SJSA1 (cell line): ENCODE data around the gene LPP. TPM values are rescaled to one million over a fixed set of nuclear protein-coding genes. Genes with fewer than 3 reads are reported as not detected.

Experiments used
- DNase-seq, 2 experiments: peaks; one replicate each; pipeline ENCODE4 v3.0.0-alpha.2; 2015 to 2020; ENCODE audit warnings: low spot score in 2 of 2, low read depth in 1 of 2
- H3K27ac ChIP-seq: fragments of 250-450 bp; sonication (Bioruptor Pico); 2 replicates; pipeline ENCODE4 v1.5.1; 2020; ENCODE audit warnings: mild to moderate bottlenecking, moderate library complexity
- H3K27me3 ChIP-seq: fragments of 250-450 bp; sonication (Bioruptor Pico); replicated peaks from 2 replicates; pipeline ENCODE4 v1.5.1; 2020; ENCODE audit warnings: mild to moderate bottlenecking, moderate library complexity
- H3K36me3 ChIP-seq: fragments of 250-450 bp; sonication (Bioruptor Pico); 2 replicates; pipeline ENCODE4 v1.5.1; 2020; ENCODE audit warnings: mild to moderate bottlenecking
- H3K4me1 ChIP-seq: fragments of 250-450 bp; sonication (Bioruptor Pico); replicated peaks from 2 replicates; pipeline ENCODE4 v1.6.1; 2021; ENCODE audit warnings: mild to moderate bottlenecking
- H3K4me3 ChIP-seq: fragments of 250-450 bp; sonication (Bioruptor Pico); 2 replicates; pipeline ENCODE4 v1.5.1; 2020; ENCODE audit warnings: mild to moderate bottlenecking
- H3K9me3 ChIP-seq: fragments of 250-450 bp; sonication (Bioruptor Pico); replicated peaks from 2 replicates; pipeline ENCODE4 v1.5.1; 2020; ENCODE audit warnings: mild to moderate bottlenecking
- total RNA-seq: library from RNA; depleted of rRNA; stranded (reverse); fragments of >200 nt; shearing (Covaris generic); gene quantifications from 2 replicates; pipeline ENCODE4 v1.2.3, GENCODE V29; 2014

The LPP gene
- total RNA-seq, 1 experiment from 2014 or later: 132 TPM

DNA sequence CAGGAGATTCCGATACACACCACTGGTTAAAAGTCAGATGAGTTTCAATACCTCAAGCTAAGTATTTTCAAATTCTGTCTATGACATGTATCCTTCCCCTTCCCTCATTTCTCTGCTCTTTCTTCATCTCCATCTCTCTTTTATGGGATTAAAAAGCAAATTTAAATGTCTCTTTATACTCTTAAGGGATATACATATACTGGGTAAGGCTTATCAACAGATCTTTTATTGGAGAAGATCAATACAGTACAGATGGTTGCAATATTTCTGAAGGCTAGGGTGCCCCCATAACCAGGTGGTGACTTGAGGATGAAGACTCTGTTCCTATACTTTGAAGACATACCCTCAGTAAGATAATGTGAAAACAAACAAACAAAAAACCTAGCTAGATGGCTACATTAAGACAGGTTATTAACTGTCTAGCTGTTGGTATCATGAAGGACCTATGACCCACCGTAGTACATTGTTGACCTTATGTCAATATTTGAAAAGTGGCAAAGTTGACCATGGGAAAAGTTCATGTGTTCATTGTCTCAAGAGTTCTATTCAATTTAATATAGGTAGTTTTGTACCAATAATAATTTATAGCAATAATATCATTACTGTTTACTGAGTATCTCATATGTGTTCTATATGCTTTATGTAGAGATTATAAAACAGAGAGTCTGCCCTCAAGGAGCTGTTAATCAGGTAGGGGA lies 319.8 kb downstream of the LPP start:
- Histone ChIP-seq H3K4me1 (peaks cover 40% of the 10 kb centered on the region), H3K36me3 (peaks cover 7% of the 10 kb centered on the region)

GRCh38 chr3:188476935-188477334 lies 323.0 kb downstream of the LPP start:
- no peak for DNase-seq
- H3K9me3 ChIP-seq: no peaks in the 10 kb centered on the region
- no peaks in the 10 kb centered on the region for H3K27me3 ChIP-seq
- H3K27ac ChIP-seq: no peak overlapping the region
- H3K4me1 ChIP-seq: peaks cover 23% of the 10 kb centered on the region
- H3K4me3 ChIP-seq: no peak overlapping the region
- H3K36me3 ChIP-seq: no peaks in the 10 kb centered on the region

More for the DNA sequence above, 319.8 kb downstream of the LPP start:
- DNase-seq: no peak
- Histone ChIP-seq H3K27ac (no peak overlapping the region), H3K9me3 (no peaks in the 10 kb centered on the region), H3K4me3 (no peak overlapping the region), H3K27me3 (no peaks in the 10 kb centered on the region)

DNA sequence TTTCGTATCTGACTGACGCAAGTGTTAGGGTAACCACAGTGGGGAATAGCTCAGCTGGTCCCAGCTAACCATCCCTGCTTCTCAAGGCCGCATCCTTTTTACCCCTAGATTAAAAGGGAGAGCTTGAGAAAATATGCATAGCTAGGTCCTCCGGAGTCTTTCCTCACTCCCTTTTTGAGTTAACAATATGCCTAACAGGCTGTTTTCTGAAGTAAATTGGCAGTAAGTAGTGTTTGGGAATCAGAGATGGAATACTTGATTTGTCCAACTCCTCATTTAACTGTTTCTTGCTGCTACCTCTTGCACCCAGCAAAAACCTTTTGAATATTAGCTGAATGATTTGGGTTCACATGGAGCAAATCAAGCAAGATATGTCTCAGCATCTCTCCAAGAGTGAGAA lies 326.1 kb downstream of the LPP start:
- DNase-seq: no peak
- Histone ChIP-seq H3K4me1 (peaks cover 16% of the 10 kb centered on the region), H3K36me3 (peaks cover 16% of the 10 kb centered on the region), H3K27ac (no peak overlapping the region), H3K27me3 (no peaks in the 10 kb centered on the region), H3K4me3 (no peak overlapping the region), H3K9me3 (no peaks in the 10 kb centered on the region)

DNA sequence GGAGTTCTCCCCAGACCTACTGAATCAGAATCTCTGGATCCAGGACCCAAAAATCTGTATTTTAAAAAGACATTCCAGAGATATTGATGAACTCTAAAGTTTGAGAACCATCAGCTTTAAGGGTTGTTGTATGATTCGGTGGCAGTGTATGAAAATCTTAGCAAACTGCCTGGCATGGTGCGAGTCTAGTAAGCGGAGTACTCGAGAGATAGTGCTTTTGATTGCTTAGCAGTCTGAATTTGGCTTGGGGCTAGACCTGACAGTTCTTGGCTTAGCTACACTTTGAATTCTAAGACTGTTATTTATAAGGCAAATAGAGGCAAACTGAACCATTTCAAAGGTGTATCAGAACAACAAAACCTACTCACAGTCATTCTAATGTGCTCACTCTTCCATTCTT lies 329.0 kb downstream of the LPP start:
- Histone ChIP-seq H3K27me3 (no peaks in the 10 kb centered on the region), H3K36me3 (peaks cover 35% of the 10 kb centered on the region), H3K27ac (no peak overlapping the region), H3K9me3 (no peaks in the 10 kb centered on the region), H3K4me3 (no peak overlapping the region), H3K4me1 (peaks cover 30% of the 10 kb centered on the region)
- DNase-seq: no peak

DNA sequence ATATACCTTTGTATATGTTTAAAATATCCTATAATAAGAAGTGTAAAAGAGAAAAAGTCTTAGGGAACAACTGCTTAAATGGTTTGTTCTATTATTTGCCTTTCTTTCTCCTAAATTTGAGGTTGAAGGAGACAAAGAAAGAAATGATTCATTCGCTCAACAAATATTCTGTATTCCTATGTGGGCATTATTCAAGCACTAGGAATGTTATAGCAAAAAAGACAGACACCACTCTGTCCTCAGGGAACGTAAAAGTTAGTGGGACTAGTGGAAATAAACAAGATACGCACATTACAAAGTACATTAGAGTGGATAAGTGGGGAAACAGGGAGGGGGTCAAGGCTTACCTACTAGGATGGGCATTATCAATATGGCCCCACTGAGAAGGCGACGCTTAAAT lies 332.2 kb downstream of the LPP start:
- Histone ChIP-seq H3K27me3 (no peaks in the 10 kb centered on the region), H3K4me1 (peaks cover 44% of the 10 kb centered on the region), H3K9me3 (no peaks in the 10 kb centered on the region), H3K36me3 (peaks cover 42% of the 10 kb centered on the region), H3K4me3 (no peak overlapping the region), H3K27ac (peak overlapping the region; percentile 27; the same call in 1 of the 2 replicates)
- DNase-seq: peak in 1 of 2 experiments; percentile 68

DNA sequence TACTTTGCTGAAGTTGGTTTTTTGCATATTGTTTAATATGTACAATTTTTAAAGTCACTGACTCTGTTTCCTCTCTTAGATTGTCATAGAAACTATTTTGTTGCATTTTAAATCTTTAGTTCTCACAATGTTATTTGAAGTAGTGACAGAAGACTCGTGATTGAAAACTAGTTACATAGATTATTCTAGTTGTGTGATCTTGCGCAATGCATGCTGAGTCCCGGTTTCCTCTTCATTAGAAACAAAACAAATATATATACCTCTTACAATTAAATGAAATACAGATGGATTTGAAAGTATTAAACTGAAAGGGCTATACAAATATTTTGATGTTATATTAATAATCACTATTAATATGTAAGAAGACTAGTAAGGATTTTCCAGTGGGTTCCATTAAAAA lies 333.0 kb downstream of the LPP start:
- no peak for DNase-seq
- H3K4me3 ChIP-seq: no peak overlapping the region
- peaks cover 50% of the 10 kb centered on the region for H3K36me3 ChIP-seq
- peaks cover 50% of the 10 kb centered on the region for H3K4me1 ChIP-seq
- H3K27me3 ChIP-seq: no peaks in the 10 kb centered on the region
- no peak overlapping the region for H3K27ac ChIP-seq
- no peaks in the 10 kb centered on the region for H3K9me3 ChIP-seq

DNA sequence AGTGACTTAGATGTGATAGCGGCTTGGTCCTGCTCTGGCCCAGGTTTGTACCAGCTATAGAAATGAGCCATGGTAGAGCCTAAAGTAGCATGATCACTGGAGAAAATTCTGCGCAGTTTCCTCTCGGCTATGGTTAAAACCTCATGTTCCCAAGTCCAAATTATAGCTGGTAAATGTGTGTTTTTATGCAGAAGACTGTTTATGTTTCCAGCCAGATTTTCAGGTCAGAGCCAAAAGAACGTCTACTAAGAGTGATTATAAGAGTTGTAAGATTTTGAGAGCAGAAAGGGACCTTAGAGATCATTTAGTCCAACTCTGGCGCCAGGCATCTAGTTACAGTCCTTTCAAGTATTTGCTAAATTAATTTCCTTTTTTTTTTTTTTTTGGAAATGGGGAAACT lies 333.7 kb downstream of the LPP start:
- peaks cover 51% of the 10 kb centered on the region for H3K4me1 ChIP-seq
- H3K36me3 ChIP-seq: peaks cover 50% of the 10 kb centered on the region
- H3K27ac ChIP-seq: no peak overlapping the region
- no peaks in the 10 kb centered on the region for H3K27me3 ChIP-seq
- no peaks in the 10 kb centered on the region for H3K9me3 ChIP-seq
- no peak for DNase-seq
- H3K4me3 ChIP-seq: no peak overlapping the region

- H3K9me3 ChIP-seq: no peaks in the 10 kb centered on the region
- no peak overlapping the region; the same call in 1 of the 2 replicates for H3K27ac ChIP-seq
Observed at GRCh38 chr3:188488801-188489200, 334.8 kb downstream of the LPP start.

DNA sequence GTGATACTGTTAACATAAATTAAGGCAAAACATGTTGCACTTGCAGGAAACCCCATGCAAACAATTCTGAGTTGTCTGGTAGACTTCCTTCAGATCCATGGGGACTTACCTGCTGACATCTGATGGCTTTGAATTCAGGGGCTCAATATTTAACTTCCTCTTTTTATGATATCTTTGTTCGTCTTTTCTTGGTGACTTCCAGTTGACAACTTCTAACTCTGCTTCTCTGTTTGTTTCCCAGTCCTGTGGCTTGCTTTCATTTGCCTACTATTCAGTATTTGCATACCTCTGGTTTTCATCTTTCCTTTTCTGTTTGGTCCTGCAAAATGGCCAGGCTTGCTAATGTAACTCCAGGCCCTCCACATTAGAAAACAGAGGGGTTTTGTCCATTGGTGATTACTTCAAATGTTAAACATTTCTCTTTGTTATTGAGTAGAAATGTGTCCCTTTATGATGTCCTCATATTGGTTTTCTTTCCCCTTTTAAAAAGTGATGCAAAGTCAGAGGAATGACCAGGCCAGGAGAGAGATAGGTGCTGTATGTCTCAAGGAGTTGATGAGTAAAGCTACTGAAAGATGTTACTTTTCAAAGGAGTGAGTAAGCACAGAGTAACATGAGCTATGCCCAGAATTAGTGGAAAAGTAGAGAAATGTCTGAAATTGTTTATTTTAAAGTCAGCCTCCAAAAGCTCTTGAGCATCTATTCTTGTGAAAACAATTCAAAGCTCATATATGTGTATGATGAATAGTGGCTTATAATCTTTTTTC lies 335.9 kb downstream of the LPP start:
- peak in 1 of 2 experiments; percentile 54 for DNase-seq
- no peak overlapping the region for H3K4me3 ChIP-seq
- H3K27ac ChIP-seq: peak overlapping the region; percentile 45
- peaks cover 50% of the 10 kb centered on the region for H3K4me1 ChIP-seq
- no peaks in the 10 kb centered on the region for H3K9me3 ChIP-seq
- no peaks in the 10 kb centered on the region for H3K27me3 ChIP-seq
- peaks cover 42% of the 10 kb centered on the region for H3K36me3 ChIP-seq

More at GRCh38 chr3:188488801-188489200, 334.8 kb downstream of the LPP start:
- Histone ChIP-seq H3K36me3 (peaks cover 49% of the 10 kb centered on the region), H3K27me3 (no peaks in the 10 kb centered on the region), H3K4me3 (no peak overlapping the region), H3K4me1 (peaks cover 51% of the 10 kb centered on the region)
- DNase-seq: no peak

DNA sequence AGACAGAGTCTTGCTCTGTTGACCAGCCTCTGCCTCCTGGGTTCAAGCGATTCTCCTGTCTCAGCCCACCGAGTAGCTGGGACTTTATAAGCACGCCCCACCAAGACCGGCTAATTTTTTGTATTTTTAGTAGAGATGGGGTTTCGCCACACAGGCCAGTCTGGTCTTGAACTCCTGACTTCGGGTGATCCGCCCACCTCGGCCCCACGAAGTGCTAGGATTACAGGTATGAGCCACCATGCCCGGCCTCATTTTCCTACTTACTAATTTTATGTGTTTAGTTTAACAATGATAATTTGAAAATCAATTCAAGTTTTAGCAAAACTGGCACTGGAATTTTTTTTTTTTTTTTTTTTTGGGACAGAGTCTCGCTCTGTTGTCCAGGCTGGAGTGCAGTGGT lies 336.5 kb downstream of the LPP start:
- no peaks in the 10 kb centered on the region for H3K9me3 ChIP-seq
- peak overlapping the region; percentile 45; the same call in 1 of the 2 replicates for H3K27ac ChIP-seq
- H3K4me1 ChIP-seq: peaks cover 44% of the 10 kb centered on the region
- DNase-seq: no peak
- no peak overlapping the region for H3K4me3 ChIP-seq
- peaks cover 36% of the 10 kb centered on the region for H3K36me3 ChIP-seq
- H3K27me3 ChIP-seq: no peaks in the 10 kb centered on the region

DNA sequence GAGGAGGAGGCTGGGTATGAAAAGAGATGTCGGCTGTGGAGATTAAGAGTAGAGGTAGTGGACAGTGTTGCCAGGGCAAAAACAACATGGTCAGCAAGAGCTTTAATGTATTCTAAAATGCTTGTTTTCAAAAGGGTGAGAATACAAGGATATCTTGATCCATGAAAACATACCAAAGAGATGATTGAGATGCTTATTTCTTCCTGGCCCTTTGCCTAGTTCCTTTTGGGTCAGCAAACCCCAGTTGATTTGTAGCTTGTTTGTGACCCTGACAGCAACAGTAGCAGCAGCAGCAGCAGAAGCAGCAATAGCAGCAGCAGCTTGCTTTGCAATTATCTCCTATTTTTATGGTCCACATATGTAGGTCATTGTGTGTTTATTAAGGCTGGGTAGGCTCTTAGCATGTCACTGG lies 337.3 kb downstream of the LPP start:
- Histone ChIP-seq H3K4me3 (no peak overlapping the region), H3K9me3 (no peaks in the 10 kb centered on the region), H3K27ac (peak overlapping the region; percentile 55), H3K27me3 (no peaks in the 10 kb centered on the region), H3K36me3 (peaks cover 35% of the 10 kb centered on the region), H3K4me1 (peaks cover 38% of the 10 kb centered on the region)
- DNase-seq: no peak

- Histone ChIP-seq H3K9me3 (no peaks in the 10 kb centered on the region), H3K27ac (no peak overlapping the region), H3K4me1 (peaks cover 12% of the 10 kb centered on the region), H3K36me3 (peaks cover 19% of the 10 kb centered on the region), H3K4me3 (no peak overlapping the region), H3K27me3 (no peaks in the 10 kb centered on the region)
- DNase-seq: no peak
Observed at GRCh38 chr3:188496390-188496789, 342.4 kb downstream of the LPP start.

- Histone ChIP-seq H3K36me3 (peaks cover 14% of the 10 kb centered on the region), H3K4me3 (no peak overlapping the region), H3K9me3 (no peaks in the 10 kb centered on the region), H3K4me1 (peaks cover 6% of the 10 kb centered on the region), H3K27ac (peak overlapping the region; percentile 8; the same call in 1 of the 2 replicates), H3K27me3 (no peaks in the 10 kb centered on the region)
- no peak for DNase-seq
Observed at GRCh38 chr3:188497021-188497420, 343.1 kb downstream of the LPP start.

GRCh38 chr3:188503647-188504046 lies 349.7 kb downstream of the LPP start:
- H3K27me3 ChIP-seq: no peaks in the 10 kb centered on the region
- no peaks in the 10 kb centered on the region for H3K9me3 ChIP-seq
- H3K27ac ChIP-seq: no peak overlapping the region
- H3K4me3 ChIP-seq: no peak overlapping the region
- no peak for DNase-seq
- peaks cover 14% of the 10 kb centered on the region for H3K36me3 ChIP-seq
- H3K4me1 ChIP-seq: peaks cover 27% of the 10 kb centered on the region
